Activated naive CD8-positive, alpha-beta T cell (primary cell): Measurements from ENCODE around the gene APBB2.

ENCODE experiments used
- H3K27ac Mint-ChIP-seq: one replicate; pipeline ENCODE4 v1.8.0; 2021; ENCODE audit warnings: mixed read lengths
- H3K27me3 Mint-ChIP-seq: one replicate; pipeline ENCODE4 v1.8.0; 2021; ENCODE audit warnings: mixed read lengths
- H3K36me3 Mint-ChIP-seq: one replicate; pipeline ENCODE4 v1.8.0; 2021; ENCODE audit warnings: mixed read lengths
- H3K4me1 Mint-ChIP-seq: one replicate; pipeline ENCODE4 v1.8.0; 2021; ENCODE audit warnings: low read depth, mixed read lengths
- H3K4me3 Mint-ChIP-seq: one replicate; pipeline ENCODE4 v1.8.0; 2021; ENCODE audit warnings: mild to moderate bottlenecking, mixed read lengths
- H3K9me3 Mint-ChIP-seq: one replicate; pipeline ENCODE4 v1.8.0; 2021; ENCODE audit warnings: low read depth, mixed read lengths

Gene APBB2

GRCh38 chr4:41106694-41107419 is 107.5 kb downstream of the APBB2 start:
- Mint-ChIP-seq H3K4me3 (no peak overlapping the region), H3K36me3 (no peaks in the 10 kb centered on the region), H3K9me3 (no peaks in the 10 kb centered on the region), H3K27ac (no peak overlapping the region), H3K27me3 (peaks cover 3% of the 10 kb centered on the region), H3K4me1 (no peaks in the 10 kb centered on the region)

- H3K27ac Mint-ChIP-seq: no peak overlapping the region
- no peak overlapping the region for H3K4me3 Mint-ChIP-seq
- no peaks in the 10 kb centered on the region for H3K4me1 Mint-ChIP-seq
- peaks cover 2% of the 10 kb centered on the region for H3K27me3 Mint-ChIP-seq
- H3K36me3 Mint-ChIP-seq: no peaks in the 10 kb centered on the region
- no peaks in the 10 kb centered on the region for H3K9me3 Mint-ChIP-seq
These were observed 108.3 kb downstream of the APBB2 start for GRCh38 chr4:41106081-41106480.

- H3K36me3 Mint-ChIP-seq: no peaks in the 10 kb centered on the region
- H3K27me3 Mint-ChIP-seq: no peaks in the 10 kb centered on the region
- H3K9me3 Mint-ChIP-seq: no peaks in the 10 kb centered on the region
- H3K27ac Mint-ChIP-seq: no peak overlapping the region
- H3K4me3 Mint-ChIP-seq: no peak overlapping the region
- no peaks in the 10 kb centered on the region for H3K4me1 Mint-ChIP-seq
These were observed 110.2 kb downstream of the APBB2 start for GRCh38 chr4:41104155-41104554.

- no peaks in the 10 kb centered on the region for H3K4me1 Mint-ChIP-seq
- H3K36me3 Mint-ChIP-seq: no peaks in the 10 kb centered on the region
- no peak overlapping the region for H3K4me3 Mint-ChIP-seq
- H3K27ac Mint-ChIP-seq: no peak overlapping the region
- no peaks in the 10 kb centered on the region for H3K9me3 Mint-ChIP-seq
- H3K27me3 Mint-ChIP-seq: no peaks in the 10 kb centered on the region
These were observed 110.7 kb downstream of the APBB2 start for GRCh38 chr4:41103657-41104056.

GRCh38 chr4:41102414-41103092 is 111.8 kb downstream of the APBB2 start:
- H3K4me3 Mint-ChIP-seq: no peak overlapping the region
- H3K4me1 Mint-ChIP-seq: no peaks in the 10 kb centered on the region
- H3K27ac Mint-ChIP-seq: no peak overlapping the region
- H3K36me3 Mint-ChIP-seq: no peaks in the 10 kb centered on the region
- H3K27me3 Mint-ChIP-seq: peaks cover 4% of the 10 kb centered on the region
- no peaks in the 10 kb centered on the region for H3K9me3 Mint-ChIP-seq

GRCh38 chr4:41098093-41099048 is 116.0 kb downstream of the APBB2 start:
- Mint-ChIP-seq H3K27me3 (peaks cover 4% of the 10 kb centered on the region), H3K27ac (no peak overlapping the region), H3K4me1 (no peaks in the 10 kb centered on the region), H3K4me3 (no peak overlapping the region), H3K36me3 (no peaks in the 10 kb centered on the region), H3K9me3 (no peaks in the 10 kb centered on the region)

- Mint-ChIP-seq H3K4me3 (no peak overlapping the region), H3K27ac (no peak overlapping the region), H3K27me3 (peaks cover 4% of the 10 kb centered on the region), H3K4me1 (no peaks in the 10 kb centered on the region), H3K36me3 (no peaks in the 10 kb centered on the region), H3K9me3 (no peaks in the 10 kb centered on the region)
These were observed 118.4 kb downstream of the APBB2 start for GRCh38 chr4:41095973-41096372.

- no peak overlapping the region for H3K4me3 Mint-ChIP-seq
- no peaks in the 10 kb centered on the region for H3K9me3 Mint-ChIP-seq
- H3K27me3 Mint-ChIP-seq: peaks cover 4% of the 10 kb centered on the region
- no peak overlapping the region for H3K27ac Mint-ChIP-seq
- no peaks in the 10 kb centered on the region for H3K4me1 Mint-ChIP-seq
- H3K36me3 Mint-ChIP-seq: no peaks in the 10 kb centered on the region
These were observed 119.0 kb downstream of the APBB2 start for GRCh38 chr4:41095192-41095872.

GRCh38 chr4:41092128-41092527 is 122.2 kb downstream of the APBB2 start:
- H3K4me3 Mint-ChIP-seq: no peak overlapping the region
- no peaks in the 10 kb centered on the region for H3K4me1 Mint-ChIP-seq
- H3K36me3 Mint-ChIP-seq: no peaks in the 10 kb centered on the region
- H3K9me3 Mint-ChIP-seq: no peaks in the 10 kb centered on the region
- no peak overlapping the region for H3K27ac Mint-ChIP-seq
- H3K27me3 Mint-ChIP-seq: no peaks in the 10 kb centered on the region

GRCh38 chr4:41081847-41082246 is 132.5 kb downstream of the APBB2 start:
- Mint-ChIP-seq H3K36me3 (peaks cover 6% of the 10 kb centered on the region), H3K4me1 (no peaks in the 10 kb centered on the region), H3K27me3 (peaks cover 11% of the 10 kb centered on the region), H3K27ac (no peak overlapping the region), H3K4me3 (no peak overlapping the region), H3K9me3 (peaks cover 9% of the 10 kb centered on the region)

- H3K4me1 Mint-ChIP-seq: no peaks in the 10 kb centered on the region
These were observed 133.4 kb downstream of the APBB2 start for GRCh38 chr4:41080976-41081375.

GRCh38 chr4:41079881-41080560 is 134.3 kb downstream of the APBB2 start:
- no peak overlapping the region for H3K27ac Mint-ChIP-seq
- H3K4me1 Mint-ChIP-seq: no peaks in the 10 kb centered on the region
- H3K27me3 Mint-ChIP-seq: peaks cover 12% of the 10 kb centered on the region
- no peaks in the 10 kb centered on the region for H3K9me3 Mint-ChIP-seq
- no peaks in the 10 kb centered on the region for H3K36me3 Mint-ChIP-seq
- no peak overlapping the region for H3K4me3 Mint-ChIP-seq

More at GRCh38 chr4:41080976-41081375, 133.4 kb downstream of the APBB2 start:
- Mint-ChIP-seq H3K4me3 (no peak overlapping the region), H3K27ac (no peak overlapping the region), H3K36me3 (peaks cover 2% of the 10 kb centered on the region), H3K9me3 (peaks cover 2% of the 10 kb centered on the region), H3K27me3 (peaks cover 10% of the 10 kb centered on the region)

- Mint-ChIP-seq H3K36me3 (no peaks in the 10 kb centered on the region), H3K9me3 (no peaks in the 10 kb centered on the region), H3K27me3 (peaks cover 17% of the 10 kb centered on the region), H3K27ac (no peak overlapping the region), H3K4me1 (no peaks in the 10 kb centered on the region), H3K4me3 (no peak overlapping the region)
These were observed 136.7 kb downstream of the APBB2 start for GRCh38 chr4:41077628-41078027.

- no peak overlapping the region for H3K4me3 Mint-ChIP-seq
- no peaks in the 10 kb centered on the region for H3K9me3 Mint-ChIP-seq
- H3K36me3 Mint-ChIP-seq: no peaks in the 10 kb centered on the region
- H3K4me1 Mint-ChIP-seq: no peaks in the 10 kb centered on the region
- peaks cover 15% of the 10 kb centered on the region for H3K27me3 Mint-ChIP-seq
- no peak overlapping the region for H3K27ac Mint-ChIP-seq
These were observed 137.9 kb downstream of the APBB2 start for GRCh38 chr4:41076481-41076880.
